HCT116 (cell line): ENCODE results near the gene ST6GALNAC5. TPM values are rescaled to one million over a fixed set of nuclear protein-coding genes. Genes with fewer than 3 reads are reported as not detected.

ENCODE experiments used
- ATAC-seq: fragments of 200-7000 bp; cut with Tn5 transposase; 2 replicates; pipeline ENCODE4 v1.9.1; 2020; ENCODE audit warnings: mild to moderate bottlenecking, moderate library complexity
- BruUV-seq: library from RNA; stranded (reverse); fragments of 400-500 nt; replicated peaks from 2 replicates; lab custom pipeline; 2021; lab: Mats Ljungman, UMichigan
- CTCF ChIA-PET: fragments of 300-600 bp; sonication (Branson Sonifier 250); formaldehyde crosslinking; loops from one replicate; lab custom pipeline; 2021; ENCODE audit warnings: antibody characterized with exemption; lab: Charles Lee
- POLR2A ChIA-PET: fragments of 300-600, 350-600 bp; sonication (Branson Sonifier 250); formaldehyde crosslinking; loops from one replicate; lab custom pipeline; 2021; ENCODE audit warnings: antibody characterized with exemption; lab: Charles Lee
- RAD21 ChIA-PET, 2 experiments: fragments of 300-600 bp; sonication (Branson Sonifier 250); formaldehyde crosslinking; loops; one replicate each; lab custom pipeline; 2023; ENCODE audit warnings: low total read pairs in 2 of 2; ENCODE audit not compliant: uncharacterized antibody in 2 of 2, unreplicated experiment in 2 of 2, low non-redundant PET in 1 of 2; lab: Charles Lee
- DNase-seq: peaks from one replicate; pipeline ENCODE4 v3.0.0-alpha.2; 2010; ENCODE audit warnings: low read depth, low spot score
- H2AFZ ChIP-seq: fragments of 200-600 bp; shearing (Covaris generic), sonication (generic); 2 replicates; pipeline ENCODE4 v1.6.1; 2017; ENCODE audit warnings: low read depth, mixed run types, mixed read lengths, antibody characterized with exemption, low read length; ENCODE audit not compliant: poor library complexity, severe bottlenecking
- H3K27ac ChIP-seq: 2 replicates; pipeline ENCODE4 v1.5.1; 2012; ENCODE audit warnings: low read depth, low read length
- H3K27me3 ChIP-seq: fragments of 200-600 bp; sonication (generic); 2 replicates; pipeline ENCODE4 v1.6.1; 2016; ENCODE audit warnings: mixed run types, low read length, mixed read lengths; ENCODE audit not compliant: insufficient read depth
- H3K36me3 ChIP-seq, 2 experiments: fragments of 200-500 bp in 1 of 2; fragments of 200-600 bp in 1 of 2; sonication (Bioruptor generic) in 1 of 2; sonication (generic) in 1 of 2; 2 replicates each; pipeline versions ENCODE4 v1.5.1 to v1.6.1; 2014 to 2016; ENCODE audit warnings: low read length in 2 of 2, inconsistent platforms in 1 of 2, mixed read lengths in 1 of 2, mixed run types in 1 of 2; ENCODE audit not compliant: insufficient read depth in 2 of 2, control insufficient read depth in 1 of 2
- H3K4me1 ChIP-seq, 2 experiments: fragments of 200-600 bp in 1 of 2; sonication (generic) in 1 of 2; 2 replicates each; pipeline versions ENCODE4 v1.5.1 to v1.6.1; 2012 to 2017; ENCODE audit warnings: low read length in 2 of 2, inconsistent platforms in 1 of 2, mild to moderate bottlenecking in 1 of 2, mixed read lengths in 1 of 2, mixed run types in 1 of 2, moderate library complexity in 1 of 2; ENCODE audit not compliant: insufficient read depth in 2 of 2, control insufficient read depth in 1 of 2
- H3K4me2 ChIP-seq: fragments of 200-600 bp; sonication (generic); 2 replicates; pipeline ENCODE4 v1.6.1; 2017; ENCODE audit warnings: mixed run types, low read length, mixed read lengths
- H3K4me3 ChIP-seq, 2 experiments: fragments of 200-600 bp in 1 of 2; sonication (generic) in 1 of 2; replicated peaks in 1 of 2; 2 replicates each; pipeline ENCODE4 v1.5.1; 2011 to 2016; ENCODE audit warnings: low read length in 2 of 2, control low read depth in 1 of 2, low read depth in 1 of 2, mild to moderate bottlenecking in 1 of 2, mixed read lengths in 1 of 2, mixed run types in 1 of 2
- H3K79me2 ChIP-seq: fragments of 200-600 bp; sonication (generic); 2 replicates; pipeline ENCODE4 v1.6.1; 2017; ENCODE audit warnings: mild to moderate bottlenecking, mixed run types, low read length, moderate library complexity, mixed read lengths; ENCODE audit not compliant: insufficient read depth
- H3K9ac ChIP-seq: fragments of 200-600 bp; sonication (generic); 2 replicates; pipeline ENCODE4 v1.6.1; 2016; ENCODE audit warnings: low read length, mixed read lengths
- H3K9me2 ChIP-seq: fragments of 200-600 bp; sonication (generic), shearing (Covaris generic); 2 replicates; pipeline ENCODE4 v1.6.1; 2017; ENCODE audit warnings: mixed run types, mild to moderate bottlenecking, moderate library complexity; ENCODE audit not compliant: insufficient read depth
- H3K9me3 ChIP-seq, 2 experiments: fragments of 200-500 bp in 1 of 2; fragments of 200-600 bp in 1 of 2; sonication (Bioruptor generic) in 1 of 2; sonication (generic) in 1 of 2; 2 replicates each; pipeline ENCODE4 v1.6.1; 2014 to 2017; ENCODE audit warnings: low read length in 2 of 2, mixed read lengths in 2 of 2, inconsistent platforms in 1 of 2, low read depth in 1 of 2, mild to moderate bottlenecking in 1 of 2, mixed run types in 1 of 2, moderate library complexity in 1 of 2; ENCODE audit not compliant: control insufficient read depth in 1 of 2, insufficient read depth in 1 of 2
- H4K20me1 ChIP-seq: fragments of 200-600 bp; sonication (generic), shearing (Covaris generic); 2 replicates; pipeline ENCODE4 v1.6.1; 2017; ENCODE audit warnings: mixed run types, mild to moderate bottlenecking, moderate library complexity; ENCODE audit not compliant: insufficient read depth
- ATF3 ChIP-seq: IDR thresholded peaks from 2 replicates; pipeline ENCODE4 v1.6.1; 2012
- CBX3 ChIP-seq: IDR thresholded peaks from 2 replicates; pipeline ENCODE4 v1.6.1; 2012; ENCODE audit warnings: low read depth
- CTCF ChIP-seq, 3 experiments: fragments of 200-600 bp in 1 of 3; sonication (generic) in 1 of 3; IDR thresholded peaks in 2 of 3; conservative IDR thresholded peaks in 1 of 3; 2 replicates each; pipeline ENCODE4 v1.5.1; 2012 to 2017; ENCODE audit warnings: low read depth in 2 of 3, low read length in 2 of 3, antibody characterized with exemption in 1 of 3, borderline replicate concordance in 1 of 3, control low read depth in 1 of 3, mild to moderate bottlenecking in 1 of 3, mixed read lengths in 1 of 3, mixed run types in 1 of 3, moderate library complexity in 1 of 3; ENCODE audit not compliant: insufficient read depth in 1 of 3
- ELF1 ChIP-seq: IDR thresholded peaks from 2 replicates; pipeline ENCODE4 v1.6.1; 2012; ENCODE audit warnings: low read depth, borderline replicate concordance
- EZH2phosphoT487 ChIP-seq: fragments of 200-600 bp; IDR thresholded peaks from 2 replicates; pipeline ENCODE4 v1.6.1; 2018; ENCODE audit warnings: antibody characterized with exemption, borderline replicate concordance
- FOSL1 ChIP-seq: IDR thresholded peaks from 2 replicates; pipeline ENCODE4 v1.6.1; 2012; ENCODE audit warnings: low read depth
- POLR2AphosphoS5 ChIP-seq: IDR thresholded peaks from 2 replicates; pipeline ENCODE4 v1.6.1; 2011; ENCODE audit warnings: mild to moderate bottlenecking, low read depth, low read length, moderate library complexity
- RAD21 ChIP-seq: IDR thresholded peaks from 2 replicates; pipeline ENCODE4 v1.6.1; 2012; ENCODE audit warnings: low read depth, mild to moderate bottlenecking
- REST ChIP-seq: IDR thresholded peaks from 2 replicates; pipeline ENCODE4 v1.6.1; 2012; ENCODE audit warnings: low read depth
- SIN3A ChIP-seq: IDR thresholded peaks from 2 replicates; pipeline ENCODE4 v1.6.1; 2012; ENCODE audit warnings: low read depth
- SP1 ChIP-seq: IDR thresholded peaks from 2 replicates; pipeline ENCODE4 v1.6.1; 2012; ENCODE audit warnings: low read depth
- SRF ChIP-seq: IDR thresholded peaks from 2 replicates; pipeline ENCODE4 v1.6.1; 2012; ENCODE audit warnings: low read depth
- YY1 ChIP-seq: IDR thresholded peaks from 2 replicates; pipeline ENCODE4 v1.6.1; 2011; ENCODE audit warnings: low read length, low read depth, moderate library complexity, mild to moderate bottlenecking; ENCODE audit not compliant: insufficient replicate concordance; ENCODE audit errors: extremely low read depth
- ZNF274 ChIP-seq: fragments of 200-500 bp; sonication (Bioruptor generic); IDR thresholded peaks from 2 replicates; pipeline ENCODE4 v1.6.1; 2014; ENCODE audit warnings: mild to moderate bottlenecking, low read depth, low read length, inconsistent platforms
- intact Hi-C: fragments of 100-400 bp; cut with micrococcal nuclease; formaldehyde crosslinking; loops from 2 replicates; pipeline ENCODE4 v1.10.0; 2022
- total RNA-seq: library from RNA; stranded (reverse); gene quantifications from one replicate; pipeline ENCODE4 v1.2.1, GENCODE V29; 2021; ENCODE audit not compliant: unreplicated experiment
- TF ChIP-seq, protein P1 (sequence below): IDR thresholded peaks from 2 replicates; pipeline ENCODE4 v1.6.1; 2012

The ST6GALNAC5 gene
- total RNA-seq, 1 experiment from 2014 or later = 1.2 TPM

GRCh38 chr1:77096496-77097255 lies 229.4 kb downstream of the ST6GALNAC5 start:
- no peak overlapping the region for H3K4me3 ChIP-seq
- no peak for ATAC-seq
- no peaks in the 10 kb centered on the region for H3K27me3 ChIP-seq
- H3K27ac ChIP-seq = no peak overlapping the region
- no peak overlapping the region for H2AFZ ChIP-seq
- no peaks in the 10 kb centered on the region for H3K79me2 ChIP-seq
- H3K9me3 ChIP-seq = no peaks in the 10 kb centered on the region
- RAD21 ChIA-PET = no interaction called here
- H3K4me1 ChIP-seq = peaks cover 2 to 3% of the 10 kb centered on the region in 2 experiments; a peak in 1 of 4 replicates
- H4K20me1 ChIP-seq = no peaks in the 10 kb centered on the region
- POLR2A ChIA-PET = no interaction called here
- intact Hi-C loops = no loop called here
- no peaks in the 10 kb centered on the region for H3K36me3 ChIP-seq
- no peak for TF ChIP-seq ATF3
- TF ChIP-seq, protein P1, sequence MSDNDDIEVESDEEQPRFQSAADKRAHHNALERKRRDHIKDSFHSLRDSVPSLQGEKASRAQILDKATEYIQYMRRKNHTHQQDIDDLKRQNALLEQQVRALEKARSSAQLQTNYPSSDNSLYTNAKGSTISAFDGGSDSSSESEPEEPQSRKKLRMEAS = no peak
- TF ChIP-seq POLR2AphosphoS5 = no peak
- no peak for TF ChIP-seq EZH2phosphoT487
- TF ChIP-seq REST = no peak
- TF ChIP-seq RAD21 = no peak
- no peak for TF ChIP-seq CTCF (IDR thresholded peaks at IDR 0.05 in 2 of 3, conservative IDR thresholded peaks at IDR 0.05 in 1 of 3; ENCODE audit: borderline replicate concordance in 1 of 3, insufficient read depth in 1 of 3, low read depth in 2 of 3, low read length in 2 of 3)
- TF ChIP-seq YY1 = no peak
- no peak for TF ChIP-seq SP1
- TF ChIP-seq CBX3 = no peak
- no peak for TF ChIP-seq SRF
- no peak for TF ChIP-seq SIN3A
- no peak for TF ChIP-seq ZNF274
- TF ChIP-seq ELF1 = no peak
- no peak for TF ChIP-seq FOSL1
- TF ChIP-seq, all 23 proteins: peak for 0
- DNase-seq = no peak
- no peak overlapping the region for H3K9ac ChIP-seq
- no peaks in the 10 kb centered on the region for H3K9me2 ChIP-seq
- no TSS peak for BruUV-seq
- H3K4me2 ChIP-seq = no peak overlapping the region
- CTCF ChIA-PET = interaction anchor here (1.4 kb wide), 1 partner anchor 16 kb away, joined by 3 read pairs; no protein-coding TSS in a partner anchor
